ENCODE data around the gene RBFOX1. TPM values are rescaled to one million over a fixed set of nuclear protein-coding genes. Genes with fewer than 3 reads are reported as not detected.

Gene RBFOX1
- total and polyA plus RNA-seq, 10 of the 15 experiments (the other 5 are each of a cell fraction or from before 2014, with no cell fraction given), result 0.87 TPM; not detected in 9

- CTCF ChIA-PET, result no interaction called here
- Histone ChIP-seq H4K20me1 (ENCODE audit: control insufficient read depth, insufficient read depth) (no peaks in the 10 kb centered on the region), H3K4me1 (ENCODE audit: control insufficient read depth, insufficient read depth, low read length) (no peaks in the 10 kb centered on the region), H3K9ac (ENCODE audit: control insufficient read depth, insufficient read depth, low read length) (no peak overlapping the region), H3K27ac (ENCODE audit: control insufficient read depth, insufficient read depth) (no peak overlapping the region), H3K9me3 (replicated peaks; ENCODE audit: control insufficient read depth, insufficient read depth, low read length) (no peaks in the 10 kb centered on the region; the same call in 2 of the 3 replicates), H2AFZ (ENCODE audit: control insufficient read depth, low read depth, low read length) (no peak overlapping the region), H3K27me3 (replicated peaks in 1 of 2; ENCODE audit: control insufficient read depth in 2 of 2, insufficient read depth in 2 of 2, low read length in 1 of 2) (no peaks in the 10 kb centered on the region), H3K36me3 (ENCODE audit: control insufficient read depth in 2 of 2, insufficient read depth in 2 of 2, low read length in 1 of 2) (no peaks in the 10 kb centered on the region), H3K79me2 (ENCODE audit: control insufficient read depth, insufficient read depth, low read length) (no peaks in the 10 kb centered on the region), H3K4me2 (ENCODE audit: control insufficient read depth, insufficient read depth) (no peak overlapping the region), H3K4me3 (no peak overlapping the region)
- intact Hi-C loops (cut with micrococcal nuclease; ENCODE audit: unreplicated experiment), result no loop called here
- in situ Hi-C loops (cut with MboI), result no loop called here
- ATAC-seq (no peak), DNase-seq (ENCODE audit: low read depth, low spot score) (no peak), FAIRE-seq (no peak)
- WGBS (ENCODE audit: insufficient coverage, insufficient replicate concordance, low lambda C conversion rate, missing lambda C conversion rate), result 13% methylated on average over 9 of the region's 10 CpGs
- RAD21 ChIA-PET (ENCODE audit: unreplicated experiment), result no interaction called here
- SMC1A ChIA-PET (ENCODE audit: uncharacterized antibody, unreplicated experiment), result no interaction called here
- no TSS peak for BruUV-seq (replicated peaks)
- POLR2A ChIA-PET, result no interaction called here
- TF ChIP-seq E2F4 (IDR thresholded peaks at IDR 0.05; ENCODE audit: low read depth, low read length) (no peak), ZSCAN29 (IDR thresholded peaks at IDR 0.05) (no peak), CBX3 (IDR thresholded peaks at IDR 0.05; ENCODE audit: borderline replicate concordance, low read depth) (no peak), LARP7 (IDR thresholded peaks at IDR 0.05) (no peak), SKIL (IDR thresholded peaks at IDR 0.05; ENCODE audit: low read depth, poor library complexity, severe bottlenecking) (no peak), ZBTB4 (CRISPR knock-in tag; IDR thresholded peaks at IDR 0.05) (no peak), MXI1 (IDR thresholded peaks at IDR 0.05; ENCODE audit: low read depth, low read length) (no peak)
Observed at GRCh38 chr16:7482596-7483290, 150.1 kb downstream of the RBFOX1 start.

Measured in GM12878 (cell line).